ENCODE results near the gene LNPEP.

GRCh38 chr5:96943799-96944198, 7.9 kb downstream of the LNPEP start:
- TF ChIP-seq CTCF (IDR thresholded peaks at IDR 0.05) (no peak), POLR2A (IDR thresholded peaks at IDR 0.05) (no peak), POLR2AphosphoS5 (IDR thresholded peaks at IDR 0.05) (no peak), EP300 (IDR thresholded peaks at IDR 0.05) (no peak)
